Epithelial cell of esophagus (primary cell): ENCODE data around the gene TUBG2.
"Not testable (repeated sequence)": the region's sequence is repeated elsewhere in the genome, so short reads cannot be mapped to it uniquely, and the experiment has no call there.

Source experiments
- DNase-seq: peaks from one replicate; pipeline ENCODE4 v3.0.0; 2010; ENCODE audit warnings: low read depth
- H3K4me3 ChIP-seq: 2 replicates; pipeline ENCODE4 v1.5.1; 2011; ENCODE audit warnings: mild to moderate bottlenecking, low read length, control low read depth
- CTCF ChIP-seq: IDR thresholded peaks from 2 replicates; pipeline ENCODE4 v1.5.1; 2011; ENCODE audit warnings: low read depth, mild to moderate bottlenecking, low read length, control low read depth, inconsistent platforms; ENCODE audit not compliant: insufficient read depth; ENCODE audit errors: missing control alignments

The TUBG2 gene

GRCh38 chr17:42659079-42659931, at the start of gene TUBG2:
TUBG2 (plus strand) TSS chr17:42659284; CDS start chr17:42659504, 220 bp downstream.
- peak within 1 kb of the TSS; percentile 66 for H3K4me3 ChIP-seq
- DNase-seq = peak; percentile 87
- TF ChIP-seq CTCF = no peak

GRCh38 chr17:42609814-42610801, 49.0 kb upstream of the TUBG2 start:
- DNase-seq = peak; percentile 26
- H3K4me3 ChIP-seq = peak overlapping the region; percentile 81

GRCh38 chr17:42612013-42612412, 47.1 kb upstream of the TUBG2 start:
- no peak overlapping the region for H3K4me3 ChIP-seq
- no peak for DNase-seq
- TF ChIP-seq CTCF = no peak

- TF ChIP-seq CTCF = no peak
- no peak for DNase-seq
- no peak overlapping the region for H3K4me3 ChIP-seq
Measured at GRCh38 chr17:42613699-42614295, 45.3 kb upstream of the TUBG2 start.

GRCh38 chr17:42617956-42618431, 41.1 kb upstream of the TUBG2 start:
- no peak for TF ChIP-seq CTCF
- H3K4me3 ChIP-seq = no peak overlapping the region
- DNase-seq = no peak

GRCh38 chr17:42618442-42619150, 40.5 kb upstream of the TUBG2 start:
- peak; percentile 44 for DNase-seq
- no peak overlapping the region for H3K4me3 ChIP-seq
- TF ChIP-seq CTCF = peak; percentile 38

GRCh38 chr17:42621987-42622386, 37.1 kb upstream of the TUBG2 start:
- not testable (repeated sequence) for H3K4me3 ChIP-seq, DNase-seq
